Tibial artery (tissue), 4 donors: ENCODE results near the gene WDR62.

Source experiments
- DNase-seq, 2 donors: peaks; one replicate each; pipeline ENCODE4 v3.0.0-alpha.2; 2019
- H3K27ac ChIP-seq, 2 donors: fragments of 200-600 bp; sonication (generic) in 1 of 2; 1 replicate in 1 of 2; 2 replicates in 1 of 2; pipeline ENCODE4 v1.5.1; 2018 to 2019; ENCODE audit warnings: mild to moderate bottlenecking in 1 of 2
- H3K27me3 ChIP-seq, 2 donors: fragments of 200-600 bp; sonication (generic) in 1 of 2; one replicate each; pipeline versions ENCODE4 v1.5.1 to v1.6.0; 2016 to 2019
- H3K36me3 ChIP-seq, 3 donors: fragments of 200-600 bp; sonication (generic) in 2 of 3; one replicate each; pipeline ENCODE4 v1.5.1; 2016 to 2019; ENCODE audit warnings: mild to moderate bottlenecking in 2 of 3
- H3K4me1 ChIP-seq, 4 donors: fragments of 200-600 bp; sonication (generic) in 2 of 4; 1 replicate in 3 of 4; 2 replicates in 1 of 4; pipeline ENCODE4 v1.5.1; 2016 to 2019
- H3K4me3 ChIP-seq, 2 donors: fragments of 200-600 bp; sonication (generic) in 1 of 2; 1 replicate in 1 of 2; 2 replicates in 1 of 2; pipeline ENCODE4 v1.5.1; 2018 to 2019; ENCODE audit warnings: mild to moderate bottlenecking in 2 of 2
- H3K9me3 ChIP-seq, 3 donors: fragments of 200-600 bp; sonication (generic) in 1 of 3; one replicate each; pipeline ENCODE4 v1.5.1; 2016 to 2019
- CTCF ChIP-seq, 2 experiments: fragments of 200-600 bp in 1 of 2; fragments of 450-650 bp in 1 of 2; IDR thresholded peaks; one replicate each; pipeline ENCODE4 v1.5.1; 2017 to 2019; ENCODE audit warnings: antibody characterized with exemption in 2 of 2, mild to moderate bottlenecking in 1 of 2, moderate library complexity in 1 of 2
- intact Hi-C: fragments of 100-400 bp; cut with DNase I; formaldehyde crosslinking; loops from one replicate; pipeline ENCODE4 v1.15.0; 2023; ENCODE audit warnings: low total_unique reads

WDR62 gene

GRCh38 chr19:36054733-36055686 is at the start of gene WDR62:
Gene WDR62 (plus strand): TSS chr19:36054897. CDS start chr19:36054972, 75 bp downstream.
- intact Hi-C loops: loop anchor here (2.0 to 5.0 kb wide), 3 partner anchors 38 to 62 kb away; partner anchors contain the start of genes SDHAF1 and TBCB
- H3K4me1 ChIP-seq: peaks cover 0 to 14% (median 8%) of the 10 kb centered on the region in 4 donors
- DNase-seq: peak; percentile 91 to 95
- H3K9me3 ChIP-seq: no peaks in the 10 kb centered on the region
- H3K36me3 ChIP-seq: no peaks in the 10 kb centered on the region
- H3K27ac ChIP-seq: peak within 1 kb of the TSS; percentile 84 to 85
- no peak for TF ChIP-seq CTCF (IDR thresholded peaks at IDR 0.05)
- peak within 1 kb of the TSS; percentile 56 to 67 for H3K4me3 ChIP-seq
- no peaks in the 10 kb centered on the region for H3K27me3 ChIP-seq

- no peak for TF ChIP-seq CTCF (IDR thresholded peaks at IDR 0.05)
- Histone ChIP-seq H3K27ac (no peak overlapping the region), H3K4me1 (peaks cover 0 to 23% (median 13%) of the 10 kb centered on the region in 4 donors), H3K4me3 (no peak overlapping the region), H3K9me3 (no peaks in the 10 kb centered on the region), H3K36me3 (peaks cover 0 to 17% (median 0%) of the 10 kb centered on the region in 3 donors), H3K27me3 (no peaks in the 10 kb centered on the region)
- DNase-seq: no peak
- intact Hi-C loops: no loop called here
Observed at GRCh38 chr19:36006955-36007354, 47.7 kb upstream of the WDR62 start.

GRCh38 chr19:36008336-36008978 is 46.2 kb upstream of the WDR62 start, which contains the start of gene SYNE4:
Gene SYNE4 (minus strand): TSS chr19:36008813. CDS start chr19:36008681, 132 bp downstream.
- peaks cover 0 to 7% (median 0%) of the 10 kb centered on the region in 3 donors for H3K36me3 ChIP-seq
- intact Hi-C loops: no loop called here
- H3K4me1 ChIP-seq: peaks cover 0 to 28% (median 18%) of the 10 kb centered on the region in 4 donors
- DNase-seq: no peak
- H3K27ac ChIP-seq: peak within 1 kb of the TSS; percentile 76 to 78
- no peaks in the 10 kb centered on the region for H3K27me3 ChIP-seq
- TF ChIP-seq CTCF (IDR thresholded peaks at IDR 0.05): no peak
- H3K9me3 ChIP-seq: no peaks in the 10 kb centered on the region
- peak within 1 kb of the TSS; percentile 45 to 56 for H3K4me3 ChIP-seq

GRCh38 chr19:36009220-36009619 is 45.5 kb upstream of the WDR62 start:
- peak overlapping the region; percentile 76 to 78 for H3K27ac ChIP-seq
- DNase-seq: peak; percentile 71 to 88
- peaks cover 0 to 32% (median 21%) of the 10 kb centered on the region in 4 donors for H3K4me1 ChIP-seq
- intact Hi-C loops: no loop called here
- H3K36me3 ChIP-seq: no peaks in the 10 kb centered on the region
- peak overlapping the region; percentile 45 to 56 for H3K4me3 ChIP-seq
- no peaks in the 10 kb centered on the region for H3K9me3 ChIP-seq
- no peak for TF ChIP-seq CTCF (IDR thresholded peaks at IDR 0.05)
- no peaks in the 10 kb centered on the region for H3K27me3 ChIP-seq

- H3K36me3 ChIP-seq: no peaks in the 10 kb centered on the region
- no peak for TF ChIP-seq CTCF (IDR thresholded peaks at IDR 0.05)
- DNase-seq: no peak
- peak overlapping the region; percentile 45 to 56 for H3K4me3 ChIP-seq
- H3K27me3 ChIP-seq: no peaks in the 10 kb centered on the region
- H3K27ac ChIP-seq: peak overlapping the region; percentile 76 to 78
- no peaks in the 10 kb centered on the region for H3K9me3 ChIP-seq
- intact Hi-C loops: no loop called here
- H3K4me1 ChIP-seq: peaks cover 0 to 38% (median 25%) of the 10 kb centered on the region in 4 donors
Observed at GRCh38 chr19:36009633-36010379, 44.9 kb upstream of the WDR62 start.
